BLaER1 treated with 17β-estradiol and CSF1 and Interleukin-3, amounts not matched to agents 10 nM and 100 nM (cell line): ENCODE measurements around the gene PTAR1.

ENCODE experiments used
- H3K27ac ChIP-seq, 11 experiments: shearing (Covaris generic); formaldehyde crosslinking; 2 replicates each; pipeline ENCODE4 v1.8.1; 2022
- H3K27me3 ChIP-seq, 11 experiments: shearing (Covaris generic); formaldehyde crosslinking; 2 replicates each; pipeline ENCODE4 v1.8.1; 2022
- H3K36me3 ChIP-seq, 11 experiments: shearing (Covaris generic); formaldehyde crosslinking; 2 replicates each; pipeline ENCODE4 v1.8.1; 2022
- H3K4me1 ChIP-seq, 10 experiments: shearing (Covaris generic); formaldehyde crosslinking; 2 replicates each; pipeline ENCODE4 v1.8.1; 2022
- H3K4me2 ChIP-seq, 11 experiments: shearing (Covaris generic); formaldehyde crosslinking; 2 replicates each; pipeline ENCODE4 v1.8.1; 2022
- H3K4me3 ChIP-seq, 10 experiments: shearing (Covaris generic); formaldehyde crosslinking; 2 replicates each; pipeline ENCODE4 v1.8.1; 2022
- H3K9ac ChIP-seq, 11 experiments: shearing (Covaris generic); formaldehyde crosslinking; 2 replicates each; pipeline ENCODE4 v1.8.1; 2022
- H3K9me3 ChIP-seq, 11 experiments: shearing (Covaris generic); formaldehyde crosslinking; replicated peaks in 1 of 11; 2 replicates each; pipeline ENCODE4 v1.8.1; 2022
- H4K20me1 ChIP-seq, 11 experiments: shearing (Covaris generic); formaldehyde crosslinking; 2 replicates each; pipeline ENCODE4 v1.8.1; 2022
- Cebpa-rat ChIP-seq, 11 experiments: shearing (Covaris generic); IDR thresholded peaks; 2 replicates each; pipeline ENCODE4 v1.8.1; 2022

The PTAR1 gene

GRCh38 chr9:69744688-69745380, 15.0 kb downstream of the PTAR1 start:
- Histone ChIP-seq H3K27ac (peak overlapping the region in 3 of 11 experiments; percentile 62 to 68 (median 66); a peak in 3 of 22 replicates), H3K36me3 (peaks cover 51 to 97% (median 70%) of the 10 kb centered on the region in 11 experiments; a peak in 21 of 22 replicates), H4K20me1 (peaks cover 0 to 38% (median 15%) of the 10 kb centered on the region in 11 experiments; a peak in 7 of 22 replicates), H3K9me3 (peaks cover 0 to 5% (median 0%) of the 10 kb centered on the region in 11 experiments; a peak in 1 of 22 replicates), H3K9ac (no peak overlapping the region), H3K27me3 (no peaks in the 10 kb centered on the region), H3K4me1 (peaks cover 21 to 48% (median 41%) of the 10 kb centered on the region in 10 experiments), H3K4me2 (peak overlapping the region in 8 of 11 experiments; percentile 13 to 54 (median 32); a peak in 13 of 22 replicates), H3K4me3 (no peak overlapping the region)
- TF ChIP-seq Cebpa-rat (IDR thresholded peaks at IDR 0.05): no peak

DNA sequence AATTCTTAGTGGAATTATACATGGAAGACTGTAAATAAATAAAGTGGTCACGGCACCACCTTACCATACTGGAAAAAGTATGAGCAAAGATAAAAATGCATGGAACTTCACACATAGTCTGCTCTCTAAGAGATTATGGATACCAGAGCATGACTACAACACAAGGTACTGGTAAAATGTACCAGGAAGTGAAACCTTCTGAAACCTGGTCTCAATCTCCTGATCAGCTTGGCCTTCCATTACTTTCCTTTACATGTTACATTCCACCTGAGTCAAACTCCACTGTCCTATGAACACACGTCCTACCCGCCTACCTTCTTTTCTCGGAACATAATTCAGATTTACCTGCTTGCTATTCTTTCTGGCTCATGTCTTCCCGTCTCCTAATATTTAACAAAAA, 15.9 kb downstream of the PTAR1 start:
- Histone ChIP-seq H4K20me1 (peaks cover 0 to 29% (median 8%) of the 10 kb centered on the region in 11 experiments; a peak in 6 of 22 replicates), H3K9me3 (peaks cover 0 to 5% (median 0%) of the 10 kb centered on the region in 11 experiments; a peak in 1 of 22 replicates), H3K27ac (no peak overlapping the region), H3K4me1 (peaks cover 19 to 39% (median 33%) of the 10 kb centered on the region in 10 experiments), H3K27me3 (no peaks in the 10 kb centered on the region), H3K36me3 (peaks cover 50 to 97% (median 74%) of the 10 kb centered on the region in 11 experiments), H3K9ac (no peak overlapping the region), H3K4me2 (no peak overlapping the region), H3K4me3 (no peak overlapping the region)
- TF ChIP-seq Cebpa-rat (IDR thresholded peaks at IDR 0.05): no peak

DNA sequence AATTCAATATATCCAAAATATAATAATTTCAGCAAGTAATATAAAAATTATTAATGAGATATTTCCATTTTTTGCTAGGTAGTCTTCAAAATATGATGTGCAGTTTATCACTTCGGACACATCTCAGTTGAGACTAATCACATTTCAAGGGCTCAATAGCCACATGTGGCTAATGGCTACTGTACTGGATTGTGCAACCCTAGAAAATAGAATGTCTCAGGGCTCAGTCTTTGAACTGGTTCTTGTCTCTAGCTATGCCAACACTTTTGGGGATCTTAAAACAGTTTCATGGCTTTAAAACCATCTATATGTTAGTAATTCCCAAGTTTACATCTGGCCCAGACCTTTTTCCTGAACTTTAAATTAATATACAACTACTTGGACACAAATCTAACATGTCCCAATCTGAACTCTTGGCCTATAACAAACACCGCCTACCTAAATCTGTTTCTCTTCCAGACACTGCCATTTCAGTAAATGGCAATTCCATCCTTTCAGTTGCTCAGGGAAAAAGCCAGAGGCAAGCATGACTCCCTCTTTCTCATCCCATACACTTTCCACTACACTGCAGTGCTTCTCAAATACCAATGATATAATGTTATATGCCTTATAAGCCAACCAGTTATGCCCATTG, 18.8 kb downstream of the PTAR1 start:
- H3K27ac ChIP-seq: no peak overlapping the region
- no peak for TF ChIP-seq Cebpa-rat (IDR thresholded peaks at IDR 0.05)

GRCh38 chr9:69731348-69731747, 28.5 kb downstream of the PTAR1 start:
- no peaks in the 10 kb centered on the region for H3K4me1 ChIP-seq
- H3K27me3 ChIP-seq: no peaks in the 10 kb centered on the region
- H4K20me1 ChIP-seq: peaks cover 0 to 3% (median 0%) of the 10 kb centered on the region in 11 experiments; a peak in 1 of 22 replicates
- no peak overlapping the region for H3K27ac ChIP-seq
- H3K9me3 ChIP-seq: peaks cover 0 to 11% (median 0%) of the 10 kb centered on the region in 11 experiments; a peak in 3 of 22 replicates
- H3K4me2 ChIP-seq: no peak overlapping the region
- peaks cover 72 to 96% (median 89%) of the 10 kb centered on the region in 11 experiments for H3K36me3 ChIP-seq
- TF ChIP-seq Cebpa-rat (IDR thresholded peaks at IDR 0.05): no peak
- H3K9ac ChIP-seq: no peak overlapping the region
- no peak overlapping the region for H3K4me3 ChIP-seq

More for the DNA sequence above, 18.8 kb downstream of the PTAR1 start:
- Histone ChIP-seq H3K9me3 (peaks cover 0 to 5% (median 0%) of the 10 kb centered on the region in 11 experiments; a peak in 1 of 22 replicates), H3K4me2 (no peak overlapping the region), H4K20me1 (peaks cover 0 to 13% (median 0%) of the 10 kb centered on the region in 11 experiments; a peak in 5 of 22 replicates), H3K4me3 (no peak overlapping the region), H3K36me3 (peaks cover 56 to 98% (median 80%) of the 10 kb centered on the region in 11 experiments), H3K9ac (no peak overlapping the region), H3K27me3 (no peaks in the 10 kb centered on the region), H3K4me1 (peaks cover 8 to 16% (median 9%) of the 10 kb centered on the region in 10 experiments)

DNA sequence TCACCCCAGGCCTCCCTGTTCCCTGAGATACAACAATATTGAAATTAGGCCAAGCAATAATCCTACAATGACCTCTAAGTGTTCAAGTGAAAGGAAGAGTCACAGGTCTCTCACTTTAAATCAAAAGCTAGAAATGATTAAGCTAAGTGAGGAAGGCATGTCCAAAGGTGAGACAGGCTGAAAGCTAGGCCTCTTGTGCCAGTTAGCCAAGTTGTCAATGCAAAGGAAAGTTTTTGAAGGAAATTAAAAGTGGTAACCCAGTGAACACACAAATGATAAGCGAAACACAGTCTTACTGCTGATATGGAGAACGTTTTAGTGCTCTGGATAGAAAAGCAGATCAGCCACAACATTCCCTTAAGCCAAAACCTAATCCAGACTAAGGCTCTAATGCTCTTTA, 39.8 kb downstream of the PTAR1 start:
- H3K4me1 ChIP-seq: no peaks in the 10 kb centered on the region
- no peak overlapping the region for H3K4me3 ChIP-seq
- peaks cover 84 to 100% (median 94%) of the 10 kb centered on the region in 11 experiments for H3K36me3 ChIP-seq
- H3K27me3 ChIP-seq: no peaks in the 10 kb centered on the region
- peaks cover 9 to 39% (median 32%) of the 10 kb centered on the region in 11 experiments; a peak in 19 of 22 replicates for H3K9me3 ChIP-seq
- no peak overlapping the region for H3K9ac ChIP-seq
- no peak overlapping the region for H3K4me2 ChIP-seq
- no peaks in the 10 kb centered on the region for H4K20me1 ChIP-seq
- no peak for TF ChIP-seq Cebpa-rat (IDR thresholded peaks at IDR 0.05)
- H3K27ac ChIP-seq: no peak overlapping the region

DNA sequence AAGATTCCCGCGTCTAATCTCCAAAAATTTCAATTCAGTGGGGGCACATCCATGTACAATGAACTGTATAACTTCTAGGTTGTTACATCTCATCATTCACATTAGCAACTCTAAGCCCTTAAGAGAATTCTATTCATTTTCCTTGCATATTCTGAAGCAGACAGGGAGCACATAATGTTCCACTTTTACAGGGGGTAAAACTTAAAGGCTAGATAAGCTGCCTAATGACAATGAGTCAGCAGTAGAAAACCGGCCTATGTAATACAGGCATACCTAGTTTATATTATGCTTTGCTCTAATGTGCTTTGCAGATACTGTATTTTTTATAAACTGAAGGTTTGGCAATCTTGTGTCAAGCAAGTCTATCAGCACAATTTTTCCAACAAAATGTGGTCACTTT, 40.4 kb downstream of the PTAR1 start:
- H3K4me2 ChIP-seq: no peak overlapping the region
- peaks cover 9 to 39% (median 32%) of the 10 kb centered on the region in 11 experiments; a peak in 19 of 22 replicates for H3K9me3 ChIP-seq
- H3K4me3 ChIP-seq: no peak overlapping the region
- no peak for TF ChIP-seq Cebpa-rat (IDR thresholded peaks at IDR 0.05)
- no peaks in the 10 kb centered on the region for H4K20me1 ChIP-seq
- peaks cover 80 to 100% (median 91%) of the 10 kb centered on the region in 11 experiments for H3K36me3 ChIP-seq
- H3K4me1 ChIP-seq: no peaks in the 10 kb centered on the region
- no peaks in the 10 kb centered on the region for H3K27me3 ChIP-seq
- no peak overlapping the region for H3K9ac ChIP-seq
- no peak overlapping the region for H3K27ac ChIP-seq

GRCh38 chr9:69718218-69718617, 41.6 kb downstream of the PTAR1 start:
- no peak overlapping the region for H3K4me3 ChIP-seq
- H3K9ac ChIP-seq: no peak overlapping the region
- TF ChIP-seq Cebpa-rat (IDR thresholded peaks at IDR 0.05): no peak
- no peaks in the 10 kb centered on the region for H3K27me3 ChIP-seq
- H3K36me3 ChIP-seq: peaks cover 77 to 100% (median 90%) of the 10 kb centered on the region in 11 experiments
- H3K4me2 ChIP-seq: no peak overlapping the region
- H3K27ac ChIP-seq: no peak overlapping the region
- H4K20me1 ChIP-seq: no peaks in the 10 kb centered on the region
- H3K4me1 ChIP-seq: no peaks in the 10 kb centered on the region
- H3K9me3 ChIP-seq: peaks cover 9 to 33% (median 28%) of the 10 kb centered on the region in 11 experiments; a peak in 19 of 22 replicates

DNA sequence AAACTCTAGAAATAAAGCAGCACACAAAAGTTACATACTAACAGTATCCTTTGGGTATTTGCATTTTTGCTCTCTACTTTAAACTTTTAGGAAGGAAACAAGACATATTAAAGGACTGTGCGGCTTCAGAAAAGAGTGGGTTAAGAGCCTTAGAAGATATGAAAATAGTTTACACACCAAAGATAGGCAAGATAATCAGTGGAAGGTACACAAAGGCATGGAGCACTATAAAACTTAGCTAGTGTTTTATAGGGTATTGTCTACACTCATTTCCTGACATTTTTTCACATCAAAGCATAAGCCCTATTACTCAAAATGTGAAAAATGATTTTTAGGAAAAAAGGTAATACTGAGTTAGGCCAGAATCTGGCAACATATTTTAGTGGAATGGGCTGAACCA, 44.0 kb downstream of the PTAR1 start:
- H3K27me3 ChIP-seq: no peaks in the 10 kb centered on the region
- H3K4me1 ChIP-seq: no peaks in the 10 kb centered on the region
- H3K9ac ChIP-seq: no peak overlapping the region
- no peaks in the 10 kb centered on the region for H4K20me1 ChIP-seq
- peaks cover 53 to 98% (median 86%) of the 10 kb centered on the region in 11 experiments for H3K36me3 ChIP-seq
- no peak overlapping the region for H3K27ac ChIP-seq
- no peak overlapping the region for H3K4me3 ChIP-seq
- no peak for TF ChIP-seq Cebpa-rat (IDR thresholded peaks at IDR 0.05)
- peaks cover 0 to 9% (median 5%) of the 10 kb centered on the region in 11 experiments; a peak in 15 of 22 replicates for H3K9me3 ChIP-seq
- H3K4me2 ChIP-seq: no peak overlapping the region

DNA sequence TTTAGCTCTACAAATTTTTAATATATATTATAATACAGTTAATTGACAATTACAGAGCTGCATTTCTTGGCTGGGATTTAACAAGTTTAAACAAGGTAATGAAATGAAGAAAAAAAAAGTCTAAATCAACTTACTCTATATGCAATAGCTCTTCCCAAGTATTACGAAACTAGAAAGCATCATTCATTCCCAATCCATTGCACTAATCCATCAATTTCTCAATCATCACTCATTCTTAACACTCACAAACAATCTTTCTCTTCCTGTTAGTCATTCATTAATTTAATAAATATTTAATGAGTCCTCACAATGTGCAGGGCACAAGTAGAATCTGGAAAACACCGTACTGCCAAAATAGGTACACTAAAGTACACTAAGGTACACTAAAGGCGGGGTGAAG, 44.7 kb downstream of the PTAR1 start:
- peaks cover 47 to 98% (median 83%) of the 10 kb centered on the region in 11 experiments for H3K36me3 ChIP-seq

More for the DNA sequence above, 44.7 kb downstream of the PTAR1 start:
- Histone ChIP-seq H3K4me3 (no peak overlapping the region), H3K9ac (no peak overlapping the region), H3K9me3 (peaks cover 0 to 1% (median 0%) of the 10 kb centered on the region in 11 experiments; a peak in 1 of 22 replicates), H3K4me2 (no peak overlapping the region), H3K27ac (no peak overlapping the region), H3K4me1 (no peaks in the 10 kb centered on the region), H3K27me3 (no peaks in the 10 kb centered on the region), H4K20me1 (no peaks in the 10 kb centered on the region)
- no peak for TF ChIP-seq Cebpa-rat (IDR thresholded peaks at IDR 0.05)
